Mesendoderm (in vitro differentiated cells): ENCODE results near the gene HSDL1. TPM values are rescaled to one million over a fixed set of nuclear protein-coding genes. Genes with fewer than 3 reads are reported as not detected.

Experiments used
- DNase-seq: peaks from one replicate; pipeline ENCODE4 v3.0.0; 2013
- H2AK5ac ChIP-seq: 2 replicates; pipeline ENCODE4 v1.6.1; 2013; ENCODE audit warnings: low read length, inconsistent platforms
- H2BK120ac ChIP-seq: 2 replicates; pipeline ENCODE4 v1.6.1; 2013; ENCODE audit warnings: low read depth, mild to moderate bottlenecking, low read length, moderate library complexity, mixed read lengths
- H2BK15ac ChIP-seq: replicated peaks from 2 replicates; pipeline ENCODE4 v1.6.1; 2013; ENCODE audit warnings: low read depth, mild to moderate bottlenecking, moderate library complexity
- H2BK5ac ChIP-seq: 2 replicates; pipeline ENCODE4 v1.6.1; 2013; ENCODE audit warnings: low read length, inconsistent platforms
- H3K18ac ChIP-seq: 2 replicates; pipeline ENCODE4 v1.6.1; 2013; ENCODE audit warnings: mild to moderate bottlenecking, low read length, mixed read lengths
- H3K23ac ChIP-seq: one replicate; pipeline ENCODE4 v1.6.1; 2013; ENCODE audit warnings: low read length
- H3K27ac ChIP-seq: 2 replicates; pipeline ENCODE4 v1.5.1; 2013; ENCODE audit warnings: low read depth, mild to moderate bottlenecking, inconsistent platforms, low read length, moderate library complexity
- H3K27me3 ChIP-seq: 2 replicates; pipeline ENCODE4 v1.6.1; 2013; ENCODE audit warnings: low read length, control low read depth, mild to moderate bottlenecking, inconsistent platforms; ENCODE audit not compliant: insufficient read depth, poor library complexity
- H3K36me3 ChIP-seq: 2 replicates; pipeline ENCODE4 v1.6.1; 2013; ENCODE audit warnings: low read length, inconsistent platforms; ENCODE audit not compliant: control insufficient read depth, insufficient read depth
- H3K4ac ChIP-seq: one replicate; pipeline ENCODE4 v1.6.1; 2013; ENCODE audit warnings: low read depth, mild to moderate bottlenecking, low read length, moderate library complexity
- H3K4me1 ChIP-seq: 2 replicates; pipeline ENCODE4 v1.6.1; 2013; ENCODE audit warnings: low read depth, low read length, inconsistent platforms; ENCODE audit not compliant: control insufficient read depth
- H3K4me2 ChIP-seq: 2 replicates; pipeline ENCODE4 v1.6.1; 2013; ENCODE audit warnings: low read length
- H3K4me3 ChIP-seq: 2 replicates; pipeline ENCODE4 v1.5.1; 2013; ENCODE audit warnings: mild to moderate bottlenecking, low read length
- H3K56ac ChIP-seq: one replicate; pipeline ENCODE4 v1.6.1; 2013; ENCODE audit warnings: low read length
- H3K79me1 ChIP-seq: 2 replicates; pipeline ENCODE4 v1.6.1; 2013; ENCODE audit warnings: low read length, inconsistent platforms
- H3K79me2 ChIP-seq: 2 replicates; pipeline ENCODE4 v1.6.1; 2013; ENCODE audit warnings: mild to moderate bottlenecking, low read length; ENCODE audit not compliant: control insufficient read depth, insufficient read depth
- H3K9ac ChIP-seq: 2 replicates; pipeline ENCODE4 v1.6.1; 2013; ENCODE audit warnings: low read length, inconsistent platforms
- H4K5ac ChIP-seq: one replicate; pipeline ENCODE4 v1.6.1; 2013; ENCODE audit warnings: low read length
- H4K8ac ChIP-seq: one replicate; pipeline ENCODE4 v1.6.1; 2013; ENCODE audit warnings: low read depth, mild to moderate bottlenecking, control low read depth, low read length, moderate library complexity
- WGBS: extraction: QIAGEN DNeasy Blood & Tissue Kit; methylation state at CpG from one replicate; pipeline ENCODE4 v1.1.7; 2013; ENCODE audit warnings: low lambda C conversion rate, missing lambda C conversion rate; ENCODE audit not compliant: insufficient coverage; ENCODE audit errors: extremely low coverage; 5-methylcytosine and 5-hydroxymethylcytosine counted together
- polyA plus RNA-seq, 2 experiments: library from polyadenylated mRNA; stranded (reverse); fragments of 200-250 nt; gene quantifications; one replicate each; pipeline ENCODE4 v1.2.3, GENCODE V29; 2013

Gene HSDL1
- 16.0 TPM for polyA plus RNA-seq (2013, experiment 1 of 2)
- 15.8 TPM for polyA plus RNA-seq (2013, experiment 2 of 2)

DNA sequence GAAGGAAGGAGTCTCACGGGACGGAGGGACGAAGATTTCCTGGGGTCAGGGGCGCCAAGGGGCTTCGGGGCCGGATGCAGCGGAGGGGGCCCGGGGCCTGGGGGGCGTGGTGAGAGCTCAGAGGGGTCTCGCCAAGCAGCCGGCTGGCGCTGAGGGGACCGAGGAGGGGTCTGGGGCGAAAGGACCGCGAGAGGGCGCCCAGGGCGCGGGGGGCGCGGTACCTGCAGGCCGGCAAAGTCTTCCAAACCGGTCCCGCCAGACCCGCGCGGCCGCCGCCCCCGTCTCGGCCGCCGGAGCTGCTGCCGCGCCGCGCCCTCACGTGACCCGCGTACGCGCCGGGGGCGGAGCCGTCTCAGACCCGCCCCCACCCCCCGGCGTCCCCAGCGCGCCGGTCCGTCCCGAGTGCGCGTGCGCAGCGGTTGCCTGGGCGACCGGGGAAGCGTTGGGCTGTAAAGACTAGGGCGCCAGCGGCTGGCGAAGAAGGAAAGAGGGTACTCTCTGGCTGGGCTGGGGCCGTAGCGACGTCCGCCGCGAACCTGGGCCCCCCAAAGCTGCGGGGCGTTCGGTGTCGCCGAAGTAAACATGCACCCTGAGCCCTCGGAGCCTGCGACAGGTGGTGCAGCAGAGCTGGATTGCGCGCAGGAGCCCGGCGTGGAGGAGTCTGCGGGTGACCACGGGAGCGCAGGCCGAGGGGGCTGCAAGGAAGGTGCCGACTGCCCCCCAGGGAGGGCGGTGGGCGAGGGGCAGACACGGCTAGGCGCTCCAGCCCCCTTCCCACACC is at the start of gene HSDL1, which contains the start of gene DNAAF1:
Gene HSDL1, minus strand, starts transcription at position 319 of the 781 bp plus-strand sequence. CDS start 13,856 bp downstream, outside the sequence.
Gene DNAAF1, plus strand, starts transcription at position 450 of the 781 bp plus-strand sequence. Its CDS starts 133 bp downstream, at position 583.
- Histone ChIP-seq H2BK120ac (no peak within 1 kb of the TSS), H2BK5ac (no peak within 1 kb of the TSS), H3K4me3 (peak within 1 kb of the TSS; percentile 89), H3K36me3 (no peaks in the 10 kb centered on the region), H4K5ac (no peak within 1 kb of the TSS), H3K27me3 (no peaks in the 10 kb centered on the region), H3K18ac (peak within 1 kb of the TSS; percentile 71), H2AK5ac (no peak within 1 kb of the TSS), H4K8ac (no peak within 1 kb of the TSS), H3K4ac (peak within 1 kb of the TSS; percentile 58), H3K4me1 (no peaks in the 10 kb centered on the region), H3K23ac (peak within 1 kb of the TSS; percentile 39), H2BK15ac (no peak within 1 kb of the TSS), H3K9ac (peak within 1 kb of the TSS; percentile 89), H3K4me2 (peak within 1 kb of the TSS; percentile 98), H3K79me2 (peaks cover 6% of the 10 kb centered on the region), H3K79me1 (peaks cover 2% of the 10 kb centered on the region), H3K27ac (peak within 1 kb of the TSS; percentile 38), H3K56ac (peak within 1 kb of the TSS; percentile 90)
- WGBS, result no CpG with 5 or more reads among the region's 89 CpGs
- peak; percentile 91 for DNase-seq

- Histone ChIP-seq H4K5ac (no peak overlapping the region), H4K8ac (no peak overlapping the region), H3K4me1 (no peaks in the 10 kb centered on the region), H2BK15ac (no peak overlapping the region), H3K79me1 (no peaks in the 10 kb centered on the region), H3K9ac (no peak overlapping the region), H3K23ac (no peak overlapping the region), H2BK5ac (no peak overlapping the region), H3K4me3 (no peak overlapping the region), H3K79me2 (no peaks in the 10 kb centered on the region), H3K4ac (no peak overlapping the region), H3K18ac (no peak overlapping the region), H3K56ac (peak overlapping the region; percentile 38), H3K27ac (no peak overlapping the region), H3K4me2 (no peak overlapping the region), H2BK120ac (no peak overlapping the region), H3K36me3 (no peaks in the 10 kb centered on the region), H3K27me3 (no peaks in the 10 kb centered on the region), H2AK5ac (no peak overlapping the region)
- no peak for DNase-seq
- no CpG with 5 or more reads among the region's 11 CpGs for WGBS
Observed at GRCh38 chr16:84194018-84194417, 49.0 kb upstream of the HSDL1 start.

DNA sequence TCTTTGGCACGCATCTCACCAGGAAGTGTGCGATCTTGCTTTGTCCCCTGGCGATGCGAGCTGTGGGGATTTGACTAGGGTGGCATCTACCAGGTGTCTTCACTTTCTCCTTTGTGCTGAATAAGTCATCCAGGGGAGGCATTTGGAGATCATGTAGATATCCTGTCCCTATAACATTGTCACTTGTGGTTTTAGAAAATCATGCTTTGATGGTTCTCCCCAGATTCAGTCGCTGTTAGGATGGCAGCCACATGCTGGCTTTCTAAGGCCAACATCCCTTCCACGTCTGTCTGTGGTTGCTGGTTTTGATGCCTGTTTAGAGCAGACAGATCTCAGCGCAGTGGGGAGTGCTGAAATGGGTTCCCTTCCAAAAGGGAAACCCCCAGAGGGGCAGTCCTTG is 48.5 kb upstream of the HSDL1 start:
- Histone ChIP-seq H3K79me1 (no peaks in the 10 kb centered on the region), H3K18ac (no peak overlapping the region), H2BK15ac (no peak overlapping the region), H3K9ac (no peak overlapping the region), H3K23ac (no peak overlapping the region), H3K27me3 (no peaks in the 10 kb centered on the region), H3K56ac (no peak overlapping the region), H2BK120ac (no peak overlapping the region), H4K8ac (no peak overlapping the region), H3K4ac (no peak overlapping the region), H3K4me1 (no peaks in the 10 kb centered on the region), H2AK5ac (no peak overlapping the region), H3K27ac (no peak overlapping the region), H4K5ac (no peak overlapping the region), H3K4me2 (no peak overlapping the region), H3K4me3 (no peak overlapping the region), H2BK5ac (no peak overlapping the region), H3K36me3 (no peaks in the 10 kb centered on the region), H3K79me2 (no peaks in the 10 kb centered on the region)
- no CpG with 5 or more reads among the region's 7 CpGs for WGBS
- no peak for DNase-seq

GRCh38 chr16:84191466-84191865 is 46.5 kb upstream of the HSDL1 start:
- H3K4me2 ChIP-seq, result no peak overlapping the region
- no peak overlapping the region for H4K8ac ChIP-seq
- H2AK5ac ChIP-seq, result no peak overlapping the region
- peaks cover 3% of the 10 kb centered on the region for H3K79me1 ChIP-seq
- no peak overlapping the region for H3K9ac ChIP-seq
- no peak overlapping the region for H3K4me3 ChIP-seq
- H3K56ac ChIP-seq, result no peak overlapping the region
- no peak for DNase-seq
- WGBS, result no CpG with 5 or more reads among the region's 16 CpGs
- no peaks in the 10 kb centered on the region for H3K4me1 ChIP-seq
- no peak overlapping the region for H4K5ac ChIP-seq
- no peak overlapping the region for H3K18ac ChIP-seq
- H3K27ac ChIP-seq, result no peak overlapping the region
- no peak overlapping the region for H2BK15ac ChIP-seq
- no peaks in the 10 kb centered on the region for H3K27me3 ChIP-seq
- H3K79me2 ChIP-seq, result peaks cover 3% of the 10 kb centered on the region
- H3K4ac ChIP-seq, result no peak overlapping the region
- H3K23ac ChIP-seq, result no peak overlapping the region
- no peak overlapping the region for H2BK5ac ChIP-seq
- no peaks in the 10 kb centered on the region for H3K36me3 ChIP-seq
- no peak overlapping the region for H2BK120ac ChIP-seq

DNA sequence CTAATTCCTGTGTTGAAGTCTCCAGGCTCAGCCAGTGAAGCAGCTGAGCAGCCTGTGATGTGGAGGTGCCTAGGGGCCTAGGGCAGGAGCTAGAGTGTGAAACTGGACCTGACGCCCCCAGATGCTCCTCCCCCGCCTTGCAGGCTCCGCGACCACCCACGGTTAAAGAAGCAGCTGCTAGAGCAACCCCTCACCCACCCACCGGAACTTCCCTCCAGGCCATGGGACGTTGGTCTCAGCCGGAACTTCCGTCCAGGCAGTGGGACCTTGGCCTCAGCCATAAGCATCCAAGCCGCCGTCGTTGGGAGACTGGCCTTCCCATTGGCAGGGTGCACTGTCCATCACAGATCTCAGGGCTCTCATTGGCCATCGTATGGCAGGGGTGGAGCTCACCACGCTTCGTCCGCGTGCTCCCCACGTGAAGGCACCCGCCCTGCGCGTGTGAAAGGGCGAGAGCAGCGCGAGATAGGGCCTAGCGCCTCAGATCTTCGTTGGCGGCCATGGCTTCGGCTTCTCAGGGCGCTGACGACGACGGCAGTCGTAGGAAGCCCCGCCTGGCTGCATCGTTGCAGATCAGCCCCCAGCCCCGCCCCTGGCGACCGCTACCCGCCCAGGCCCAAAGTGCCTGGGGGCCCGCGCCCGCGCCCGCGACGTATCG is 45.9 kb upstream of the HSDL1 start, which contains the start of gene ADAD2:
Gene ADAD2, plus strand, starts transcription at position 427 of the 658 bp plus-strand sequence. Its CDS starts 74 bp downstream, at position 501.
- no peak within 1 kb of the TSS for H3K4me3 ChIP-seq
- no peak within 1 kb of the TSS for H2BK5ac ChIP-seq
- H3K79me2 ChIP-seq, result peaks cover 8% of the 10 kb centered on the region
- H4K8ac ChIP-seq, result no peak within 1 kb of the TSS
- H3K36me3 ChIP-seq, result no peaks in the 10 kb centered on the region
- no peak within 1 kb of the TSS for H2BK120ac ChIP-seq
- H3K56ac ChIP-seq, result no peak within 1 kb of the TSS
- no peak within 1 kb of the TSS for H3K9ac ChIP-seq
- H2BK15ac ChIP-seq, result no peak within 1 kb of the TSS
- H3K4ac ChIP-seq, result no peak within 1 kb of the TSS
- H3K23ac ChIP-seq, result no peak within 1 kb of the TSS
- peak; percentile 72 for DNase-seq
- H2AK5ac ChIP-seq, result no peak within 1 kb of the TSS
- no peak within 1 kb of the TSS for H3K18ac ChIP-seq
- WGBS, result no CpG with 5 or more reads among the region's 47 CpGs
- H3K4me2 ChIP-seq, result no peak within 1 kb of the TSS
- H3K79me1 ChIP-seq, result peaks cover 5% of the 10 kb centered on the region
- no peak within 1 kb of the TSS for H4K5ac ChIP-seq
- no peaks in the 10 kb centered on the region for H3K4me1 ChIP-seq
- no peak within 1 kb of the TSS for H3K27ac ChIP-seq
- H3K27me3 ChIP-seq, result no peaks in the 10 kb centered on the region
